K562 (cell line): Measurements from ENCODE around the gene ANK3. TPM values are rescaled to one million over a fixed set of nuclear protein-coding genes. Genes with fewer than 3 reads are reported as not detected.

Experiments
- ATAC-seq: fragments of 200-7000 bp; cut with Tn5 transposase; 3 replicates; pipeline ENCODE4 v1.9.1; 2020; ENCODE audit warnings: moderate library complexity
- BruUV-seq: library from RNA; stranded (reverse); fragments of 400-500 nt; replicated peaks from 2 replicates; lab custom pipeline; 2021; lab: Mats Ljungman, UMichigan
- CTCF ChIA-PET: fragments of 300-600 bp; formaldehyde crosslinking; extraction: SDS; loops from one replicate; lab custom pipeline; 2021; ENCODE audit warnings: low intra/inter-chr PET ratio; lab: Yijun Ruan, JAX
- POLR2A ChIA-PET: fragments of 300-600, 350-650 bp; sonication (Branson Sonifier 250); formaldehyde crosslinking; extraction: SDS; loops from one replicate; lab custom pipeline; 2021; ENCODE audit warnings: antibody characterized with exemption, inconsistent platforms; lab: Yijun Ruan, JAX
- DNase-seq, 4 experiments: peaks; one replicate each; pipeline versions ENCODE4 v3.0.0 to v3.0.0-alpha.2; 2011 to 2018; ENCODE audit warnings: low spot score in 3 of 4, mixed read lengths in 3 of 4; ENCODE audit errors: extremely low read depth in 1 of 4
- FAIRE-seq: peaks from 2 replicates; lab custom pipeline; 2011; peaks lifted over from hg19 to GRCh38; lab: Jason Lieb, UNC
- H2AFZ ChIP-seq: 2 replicates; pipeline ENCODE4 v1.6.0; 2011; ENCODE audit warnings: low read depth, low read length, control low read depth, inconsistent platforms
- H3K27ac ChIP-seq: fragments of 200-600 bp; 3 replicates; pipeline ENCODE4 v1.8.0; 2011; ENCODE audit warnings: low read depth, mild to moderate bottlenecking, control low read depth, inconsistent platforms, low read length, moderate library complexity, mixed read lengths; ENCODE audit errors: extremely low read depth
- H3K27me3 ChIP-seq, 2 experiments: fragments of 300-600 bp in 1 of 2; 2 replicates in 1 of 2; 3 replicates in 1 of 2; pipeline versions ENCODE4 v1.6.0 to v1.8.0; 2011; ENCODE audit warnings: inconsistent platforms in 2 of 2, low read length in 2 of 2, mild to moderate bottlenecking in 1 of 2, mixed read lengths in 1 of 2, moderate library complexity in 1 of 2; ENCODE audit not compliant: control insufficient read depth in 2 of 2, insufficient read depth in 2 of 2
- H3K36me3 ChIP-seq: fragments of 300-600 bp; 3 replicates; pipeline ENCODE4 v1.8.0; 2011; ENCODE audit warnings: mild to moderate bottlenecking, low read length, inconsistent platforms; ENCODE audit not compliant: control insufficient read depth, insufficient read depth
- H3K4me1 ChIP-seq, 2 experiments: fragments of 200-600 bp in 1 of 2; replicated peaks in 1 of 2; 2 replicates in 1 of 2; 3 replicates in 1 of 2; pipeline versions ENCODE4 v1.5.1 to v1.8.0; 2011; ENCODE audit warnings: inconsistent platforms in 2 of 2, low read length in 2 of 2, mild to moderate bottlenecking in 1 of 2, mixed read lengths in 1 of 2, moderate library complexity in 1 of 2; ENCODE audit not compliant: control insufficient read depth in 2 of 2, insufficient read depth in 2 of 2
- H3K4me2 ChIP-seq: 2 replicates; pipeline ENCODE4 v1.6.1; 2011; ENCODE audit warnings: low read length, control low read depth, inconsistent platforms, mixed read lengths; ENCODE audit not compliant: insufficient read depth
- H3K4me3 ChIP-seq: fragments of 200-600 bp; sonication (generic), shearing (Covaris generic); 2 replicates; pipeline ENCODE4 v1.5.1; 2016; ENCODE audit warnings: control low read depth, inconsistent platforms
- H3K79me2 ChIP-seq: fragments of 200-600 bp; 3 replicates; pipeline ENCODE4 v1.8.0; 2011; ENCODE audit warnings: low read length, inconsistent platforms; ENCODE audit not compliant: control insufficient read depth, insufficient read depth
- H3K9ac ChIP-seq, 2 experiments: 2 replicates each; pipeline versions ENCODE4 v1.6.0 to v1.6.1; 2011; ENCODE audit warnings: low read depth in 2 of 2, low read length in 2 of 2, control low read depth in 1 of 2, inconsistent platforms in 1 of 2, mild to moderate bottlenecking in 1 of 2, mixed read lengths in 1 of 2; ENCODE audit not compliant: insufficient read depth in 1 of 2
- H3K9me1 ChIP-seq: one replicate; pipeline ENCODE4 v1.6.0; 2011; ENCODE audit warnings: inconsistent platforms, mild to moderate bottlenecking, low read length, moderate library complexity; ENCODE audit not compliant: control insufficient read depth, insufficient read depth
- H3K9me3 ChIP-seq: replicated peaks from 2 replicates; pipeline ENCODE4 v1.5.1; 2011; ENCODE audit warnings: low read depth, low read length, inconsistent platforms; ENCODE audit not compliant: control insufficient read depth, insufficient read depth
- H4K20me1 ChIP-seq: replicated peaks from 2 replicates; pipeline ENCODE4 v1.6.1; 2011; ENCODE audit warnings: low read length, inconsistent platforms, mixed read lengths; ENCODE audit not compliant: control insufficient read depth, insufficient read depth
- CHD4 ChIP-seq: fragments of 200-600 bp; sonication (generic); IDR thresholded peaks from 3 replicates; pipeline ENCODE4 v1.6.1; 2012; ENCODE audit warnings: low read depth, mild to moderate bottlenecking, mixed read lengths, low read length, inconsistent platforms; ENCODE audit not compliant: insufficient read depth, insufficient replicate concordance, poor library complexity, severe bottlenecking
- DIDO1 ChIP-seq: fragments of 450-650 bp; IDR thresholded peaks from 2 replicates; pipeline ENCODE4 v1.6.1; 2016; ENCODE audit warnings: low read depth, missing biosample characterization, missing genetic modification characterization
- HNRNPL ChIP-seq: fragments of 200-400 bp; formaldehyde crosslinking; IDR thresholded peaks from 2 replicates; pipeline ENCODE4 v1.6.1; 2017; ENCODE audit warnings: low read depth, mild to moderate bottlenecking, low read length
- KDM1A ChIP-seq, 2 experiments: fragments of 450-650 bp; IDR thresholded peaks; 2 replicates each; pipeline ENCODE4 v1.6.1; 2016; ENCODE audit warnings: mild to moderate bottlenecking in 2 of 2
- NR0B1 ChIP-seq: fragments of 450-650 bp; IDR thresholded peaks from one replicate; pipeline ENCODE4 v1.6.1; 2018; ENCODE audit warnings: mild to moderate bottlenecking, moderate library complexity; ENCODE audit not compliant: partially characterized antibody
- NRF1 ChIP-seq, 2 experiments: fragments of 450-650 bp; IDR thresholded peaks in 1 of 2; conservative IDR thresholded peaks in 1 of 2; 2 replicates each; pipeline ENCODE4 v1.6.1; 2014; ENCODE audit warnings: mild to moderate bottlenecking in 2 of 2
- RNF2 ChIP-seq: sonication (generic); IDR thresholded peaks from 2 replicates; pipeline ENCODE4 v1.6.1; 2016
- SMAD4 ChIP-seq: fragments of 250-450 bp; sonication (Bioruptor Pico); conservative IDR thresholded peaks from 2 replicates; pipeline ENCODE4 v1.8.0; 2021; ENCODE audit warnings: inconsistent platforms, mild to moderate bottlenecking, moderate library complexity
- SRF ChIP-seq, 2 experiments: fragments of 250-450, 450-650 bp in 1 of 2; sonication (Bioruptor Pico) in 1 of 2; sonication (generic) in 1 of 2; formaldehyde crosslinking; IDR thresholded peaks; 2 replicates each; pipeline versions ENCODE4 v1.5.0 to v1.5.1; 2020 to 2022; ENCODE audit warnings: mild to moderate bottlenecking in 1 of 2, missing genetic modification reagents in 1 of 2
- TEAD2 ChIP-seq: fragments of 450-650 bp; IDR thresholded peaks from 2 replicates; pipeline ENCODE4 v1.6.1; 2016; ENCODE audit warnings: missing genetic modification characterization, control low read depth, missing compliant biosample characterization
- ZC3H4 ChIP-seq: sonication (generic); formaldehyde crosslinking; IDR thresholded peaks from 2 replicates; pipeline ENCODE4 v1.9.0; 2021; ENCODE audit warnings: missing genetic modification reagents, borderline replicate concordance
- ZNF280B ChIP-seq: fragments of 250-450 bp; sonication (Bioruptor Pico); IDR thresholded peaks from 2 replicates; pipeline ENCODE4 v1.5.1; 2021; ENCODE audit warnings: mild to moderate bottlenecking
- WGBS: fragments of 100-300 bp; shearing (Covaris generic); methylation state at CpG from one replicate; pipeline ENCODE4 v1.1.6; 2016; ENCODE audit warnings: low coverage, mixed read lengths; ENCODE audit not compliant: insufficient coverage; ENCODE audit errors: missing lambda C conversion rate; 5-methylcytosine and 5-hydroxymethylcytosine counted together
- in situ Hi-C: fragments of 300-500 bp; cut with MboI; formaldehyde crosslinking; loops from 4 replicates; pipeline ENCODE4 v1.15.0; 2018; ENCODE audit warnings: inconsistent platforms, mixed read lengths
- intact Hi-C: fragments of 100-400 bp; cut with micrococcal nuclease; formaldehyde crosslinking; loops from 2 replicates; pipeline ENCODE4 v1.14.2; 2022
- polyA plus RNA-seq, 8 experiments: library from polyadenylated mRNA; depleted of rRNA in 4 of 8; stranded (reverse) in 5 of 8; unstranded in 3 of 8; fragments of >200 nt; fragmentation: Nextera tagmentation in 2 of 8; fragmentation: Illumina TruSeq in 1 of 8; extraction: Ambion mirVana in 2 of 8; extraction: Trizol in 1 of 8; gene quantifications; 2 replicates each; pipeline versions ENCODE4 v1.2.1 to v1.2.3, GENCODE V29; 2011 to 2014; ENCODE audit warnings: inconsistent platforms in 1 of 8, missing spikeins in 1 of 8
- total RNA-seq, 7 experiments: library from RNA; depleted of rRNA in 6 of 7; stranded (reverse); fragments of >200 nt in 6 of 7; fragmentation: Illumina TruSeq in 2 of 7; extraction: Trizol in 2 of 7; gene quantifications; 2 replicates each; pipeline versions ENCODE4 v1.2.1 to v1.2.3, GENCODE V29; 2011 to 2021; ENCODE audit warnings: low replicate concordance in 1 of 7

ANK3 gene
- total and polyA plus RNA-seq, 9 of the 15 experiments (the other 6 are each of a cell fraction or from before 2014, with no cell fraction given): 10.0 to 32.3 (median 17.9) TPM

- ATAC-seq (no peak), FAIRE-seq (no peak), DNase-seq (no peak)
- Histone ChIP-seq H3K4me2 (no peak overlapping the region), H3K9me1 (no peaks in the 10 kb centered on the region), H3K9ac (no peak overlapping the region), H3K36me3 (no peaks in the 10 kb centered on the region), H3K79me2 (no peaks in the 10 kb centered on the region), H3K4me1 (no peaks in the 10 kb centered on the region), H4K20me1 (no peaks in the 10 kb centered on the region), H2AFZ (no peak overlapping the region), H3K27ac (no peak overlapping the region), H3K27me3 (0 out of 5 replicates have a peak, but pooled peaks cover 0 to 2% of the 10 kb centered on the region in 2 experiments), H3K9me3 (no peaks in the 10 kb centered on the region), H3K4me3 (no peak overlapping the region)
- no TSS peak for BruUV-seq
- CTCF ChIA-PET: no interaction called here
- POLR2A ChIA-PET: interaction anchor here (0.6 kb wide), 1 partner anchor 19 kb away, joined by 4 read pairs; no protein-coding TSS in a partner anchor
- intact Hi-C loops (no loop called here), in situ Hi-C loops (no loop called here)
- 63% methylated on average over 3 of the region's 3 CpGs for WGBS
- TF ChIP-seq CHD4 (no peak), TEAD2 (no peak), ZNF280B (CRISPR knock-in tag) (no peak), SRF (CRISPR knock-in tag; IDR thresholded peaks at IDR 0.05) (no peak), SMAD4 (no peak), NR0B1 (no peak), RNF2 (no peak), ZC3H4 (CRISPR knock-in tag) (no peak), NRF1 (conservative IDR thresholded peaks at IDR 0.05 in 1 of 2, IDR thresholded peaks at IDR 0.05 in 1 of 2) (no peak), KDM1A (IDR thresholded peaks at IDR 0.05) (no peak), DIDO1 (tag) (no peak), HNRNPL (no peak)
These were observed 7.1 kb upstream of the ANK3 start for GRCh38 chr10:60396766-60397165.
